PC-9 (cell line): ENCODE data around the gene GMDS. TPM values are rescaled to one million over a fixed set of nuclear protein-coding genes. Genes with fewer than 3 reads are reported as not detected.

Experiments used
- BruUV-seq: library from RNA; stranded (reverse); fragments of 400-500 nt; replicated peaks from 2 replicates; lab custom pipeline; 2021; lab: Mats Ljungman, UMichigan
- CTCF ChIA-PET: fragments of 300-600 bp; sonication (Branson Sonifier 250); formaldehyde crosslinking; loops from one replicate; lab custom pipeline; 2022; ENCODE audit warnings: antibody characterized with exemption; lab: Charles Lee
- POLR2A ChIA-PET: fragments of 300-600 bp; sonication (Branson Sonifier 250); formaldehyde crosslinking; loops from one replicate; lab custom pipeline; 2022; ENCODE audit warnings: antibody characterized with exemption; ENCODE audit not compliant: unreplicated experiment; lab: Charles Lee
- DNase-seq, 2 experiments: peaks; one replicate each; pipeline versions ENCODE4 v3.0.0 to v3.0.0-alpha.2; 2015 to 2022; ENCODE audit warnings: mixed read lengths in 1 of 2
- H2AFZ ChIP-seq: fragments of 200-600 bp; sonication (generic); 2 replicates; pipeline ENCODE4 v1.8.1; 2017; ENCODE audit warnings: antibody characterized with exemption
- H3F3A ChIP-seq: fragments of 200-600 bp; sonication (generic); 2 replicates; pipeline ENCODE4 v1.8.1; 2017; ENCODE audit warnings: antibody characterized with exemption, mild to moderate bottlenecking, low read depth; ENCODE audit not compliant: insufficient read depth
- H3K27ac ChIP-seq: fragments of 200-600 bp; sonication (generic); 2 replicates; pipeline ENCODE4 v1.6.1; 2016; ENCODE audit warnings: mixed run types
- H3K27me3 ChIP-seq: fragments of 200-600 bp; sonication (generic); 2 replicates; pipeline ENCODE4 v1.6.1; 2016; ENCODE audit warnings: low read depth, mixed run types; ENCODE audit not compliant: insufficient read depth
- H3K36me3 ChIP-seq: fragments of 200-600 bp; sonication (generic); 2 replicates; pipeline ENCODE4 v1.6.1; 2016; ENCODE audit warnings: low read depth, mixed run types
- H3K4me1 ChIP-seq: fragments of 200-600 bp; sonication (generic); replicated peaks from 2 replicates; pipeline ENCODE4 v1.6.1; 2016; ENCODE audit warnings: mixed run types; ENCODE audit not compliant: insufficient read depth
- H3K4me2 ChIP-seq: fragments of 200-600 bp; sonication (generic); 2 replicates; pipeline ENCODE4 v1.6.1; 2017; ENCODE audit warnings: mixed run types
- H3K4me3 ChIP-seq: fragments of 200-600 bp; sonication (generic); 2 replicates; pipeline ENCODE4 v1.6.1; 2016; ENCODE audit warnings: mixed run types
- H3K79me2 ChIP-seq: fragments of 200-600 bp; sonication (generic); 2 replicates; pipeline ENCODE4 v1.6.1; 2017; ENCODE audit warnings: low read depth, mixed run types
- H3K9me2 ChIP-seq: fragments of 200-600 bp; sonication (generic); 2 replicates; pipeline ENCODE4 v1.8.1; 2017; ENCODE audit warnings: mild to moderate bottlenecking; ENCODE audit not compliant: insufficient read depth
- H3K9me3 ChIP-seq: fragments of 200-600 bp; sonication (generic); 2 replicates; pipeline ENCODE4 v1.8.1; 2016; ENCODE audit warnings: low read depth; ENCODE audit not compliant: insufficient read depth
- H4K20me1 ChIP-seq: fragments of 200-600 bp; sonication (generic); 2 replicates; pipeline ENCODE4 v1.8.1; 2017; ENCODE audit not compliant: insufficient read depth
- EZH2 ChIP-seq: fragments of 200-600 bp; sonication (generic); IDR thresholded peaks from 2 replicates; pipeline ENCODE4 v1.8.0; 2017; ENCODE audit warnings: antibody characterized with exemption, low read depth
- intact Hi-C: fragments of 100-400 bp; cut with micrococcal nuclease; formaldehyde crosslinking; loops from one replicate; pipeline ENCODE4 v1.10.0; 2022; ENCODE audit not compliant: unreplicated experiment
- total RNA-seq: library from RNA; stranded (reverse); gene quantifications from 2 replicates; pipeline ENCODE4 v1.2.3, GENCODE V29; 2021
- TF ChIP-seq, protein P1 (sequence below): fragments of 200-600 bp; sonication (generic); conservative IDR thresholded peaks from 2 replicates; pipeline ENCODE4 v1.6.1; 2017; ENCODE audit warnings: mixed run types, antibody characterized with exemption, mild to moderate bottlenecking, moderate library complexity

The GMDS gene
- total RNA-seq, 1 experiment from 2014 or later = 30.1 TPM

- no peak for DNase-seq
- H3F3A ChIP-seq = 0 out of 2 replicates have a peak, but pooled peaks cover 4% of the 10 kb centered on the region
- H3K27ac ChIP-seq = no peak overlapping the region
- no peaks in the 10 kb centered on the region for H3K36me3 ChIP-seq
- H3K4me3 ChIP-seq = peak overlapping the region; percentile 89; the same call in 1 of the 2 replicates
- POLR2A ChIA-PET = interaction anchor here (0.7 kb wide), 2 partner anchors 490 to 1243 kb away, joined by 3 to 22 read pairs; no protein-coding TSS in a partner anchor
- peak overlapping the region; percentile 89 for H3K4me2 ChIP-seq
- no peak for TF ChIP-seq EZH2
- TF ChIP-seq, protein P1, sequence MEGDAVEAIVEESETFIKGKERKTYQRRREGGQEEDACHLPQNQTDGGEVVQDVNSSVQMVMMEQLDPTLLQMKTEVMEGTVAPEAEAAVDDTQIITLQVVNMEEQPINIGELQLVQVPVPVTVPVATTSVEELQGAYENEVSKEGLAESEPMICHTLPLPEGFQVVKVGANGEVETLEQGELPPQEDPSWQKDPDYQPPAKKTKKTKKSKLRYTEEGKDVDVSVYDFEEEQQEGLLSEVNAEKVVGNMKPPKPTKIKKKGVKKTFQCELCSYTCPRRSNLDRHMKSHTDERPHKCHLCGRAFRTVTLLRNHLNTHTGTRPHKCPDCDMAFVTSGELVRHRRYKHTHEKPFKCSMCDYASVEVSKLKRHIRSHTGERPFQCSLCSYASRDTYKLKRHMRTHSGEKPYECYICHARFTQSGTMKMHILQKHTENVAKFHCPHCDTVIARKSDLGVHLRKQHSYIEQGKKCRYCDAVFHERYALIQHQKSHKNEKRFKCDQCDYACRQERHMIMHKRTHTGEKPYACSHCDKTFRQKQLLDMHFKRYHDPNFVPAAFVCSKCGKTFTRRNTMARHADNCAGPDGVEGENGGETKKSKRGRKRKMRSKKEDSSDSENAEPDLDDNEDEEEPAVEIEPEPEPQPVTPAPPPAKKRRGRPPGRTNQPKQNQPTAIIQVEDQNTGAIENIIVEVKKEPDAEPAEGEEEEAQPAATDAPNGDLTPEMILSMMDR = no peak
- no peaks in the 10 kb centered on the region for H3K9me3 ChIP-seq
- intact Hi-C loops = no loop called here
- H3K27me3 ChIP-seq = no peaks in the 10 kb centered on the region
- CTCF ChIA-PET = no interaction called here
- H4K20me1 ChIP-seq = no peaks in the 10 kb centered on the region
- BruUV-seq = no TSS peak
- peaks cover 43% of the 10 kb centered on the region for H3K79me2 ChIP-seq
- no peak overlapping the region for H2AFZ ChIP-seq
- H3K9me2 ChIP-seq = no peaks in the 10 kb centered on the region
- no peaks in the 10 kb centered on the region for H3K4me1 ChIP-seq
These were observed 630.8 kb downstream of the GMDS start for GRCh38 chr6:1614448-1615150.

- no peak for TF ChIP-seq EZH2
- TF ChIP-seq, protein P1 = no peak
- intact Hi-C loops = loop anchor here (2.0 kb wide), 1 partner anchor 23 kb away; no protein-coding TSS in a partner anchor
- ChIA-PET POLR2A (interaction anchor here (0.7 kb wide), 2 partner anchors 491 to 1244 kb away, joined by 3 to 22 read pairs; no protein-coding TSS in a partner anchor), CTCF (no interaction called here)
- H3K36me3 ChIP-seq = no peaks in the 10 kb centered on the region
- no peaks in the 10 kb centered on the region for H3K27me3 ChIP-seq
- peak overlapping the region; percentile 89 for H3K4me2 ChIP-seq
- peaks cover 43% of the 10 kb centered on the region for H3K79me2 ChIP-seq
- no TSS peak for BruUV-seq
- no peaks in the 10 kb centered on the region for H4K20me1 ChIP-seq
- H3K4me3 ChIP-seq = peak overlapping the region; percentile 89
- no peaks in the 10 kb centered on the region for H3K4me1 ChIP-seq
- H3K9me2 ChIP-seq = no peaks in the 10 kb centered on the region
- peak overlapping the region; percentile 58; the same call in 1 of the 2 replicates for H2AFZ ChIP-seq
- H3F3A ChIP-seq = 0 out of 2 replicates have a peak, but pooled peaks cover 4% of the 10 kb centered on the region
- no peaks in the 10 kb centered on the region for H3K9me3 ChIP-seq
- DNase-seq = peak in 1 of 2 experiments; percentile 40
- H3K27ac ChIP-seq = 0 out of 2 replicates have a peak overlapping the region, but pooled peaks have one; percentile 41
These were observed 631.5 kb downstream of the GMDS start for GRCh38 chr6:1613688-1614447.

DNA sequence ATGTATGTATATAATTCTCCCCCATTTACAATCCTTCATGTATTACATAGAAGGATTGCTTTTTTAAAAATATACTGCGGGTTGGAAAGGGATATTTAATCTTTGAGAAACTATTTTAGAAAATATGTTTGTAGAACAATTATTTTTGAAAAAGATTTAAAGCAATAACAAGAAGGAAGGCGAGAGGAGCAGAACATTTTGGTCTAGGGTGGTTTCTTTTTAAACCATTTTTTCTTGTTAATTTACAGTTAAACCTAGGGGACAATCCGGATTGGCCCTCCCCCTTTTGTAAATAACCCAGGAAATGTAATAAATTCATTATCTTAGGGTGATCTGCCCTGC lies 632.1 kb downstream of the GMDS start:
- no peak overlapping the region for H2AFZ ChIP-seq
- H3K27ac ChIP-seq = 0 out of 2 replicates have a peak overlapping the region, but pooled peaks have one; percentile 41
- ChIA-PET POLR2A (no interaction called here), CTCF (no interaction called here)
- no peaks in the 10 kb centered on the region for H3K9me2 ChIP-seq
- H3K4me1 ChIP-seq = no peaks in the 10 kb centered on the region
- H3K36me3 ChIP-seq = no peaks in the 10 kb centered on the region
- no TSS peak for BruUV-seq
- TF ChIP-seq, protein P1 = no peak
- no peak for TF ChIP-seq EZH2
- no peaks in the 10 kb centered on the region for H3K27me3 ChIP-seq
- H3K79me2 ChIP-seq = peaks cover 43% of the 10 kb centered on the region
- intact Hi-C loops = loop anchor here (2.0 kb wide), 1 partner anchor 23 kb away; no protein-coding TSS in a partner anchor
- H3K4me2 ChIP-seq = peak overlapping the region; percentile 89
- no peak for DNase-seq
- peak overlapping the region; percentile 89 for H3K4me3 ChIP-seq
- no peaks in the 10 kb centered on the region for H4K20me1 ChIP-seq
- no peaks in the 10 kb centered on the region for H3K9me3 ChIP-seq
- 0 out of 2 replicates have a peak, but pooled peaks cover 4% of the 10 kb centered on the region for H3F3A ChIP-seq
